Measurements from ENCODE around the gene CREB5.

Gene CREB5

GRCh38 chr7:28528899-28529298 lies 116.6 kb downstream of the CREB5 start:
- no peaks in the 10 kb centered on the region for H3K27me3 ChIP-seq (ENCODE audit: control insufficient read depth, insufficient read depth, low read length)
- peaks cover 8% of the 10 kb centered on the region for H3K4me1 ChIP-seq (ENCODE audit: control insufficient read depth, insufficient read depth, low read length)
- no peaks in the 10 kb centered on the region for H3K9me3 ChIP-seq (ENCODE audit: control insufficient read depth, insufficient read depth, low read length)
- H3K4me3 ChIP-seq (ENCODE audit: low read depth, low read length): no peak overlapping the region
- no peak overlapping the region for H3K9ac ChIP-seq (ENCODE audit: low read depth, low read length)
- no peaks in the 10 kb centered on the region for H3K36me3 ChIP-seq (ENCODE audit: control insufficient read depth, insufficient read depth, low read length)

GRCh38 chr7:28529755-28530154 lies 117.4 kb downstream of the CREB5 start:
- no peaks in the 10 kb centered on the region for H3K27me3 ChIP-seq (ENCODE audit: control insufficient read depth, insufficient read depth, low read length)
- no peak overlapping the region for H3K4me3 ChIP-seq (ENCODE audit: low read depth, low read length)

GRCh38 chr7:28530175-28530802 lies 118.0 kb downstream of the CREB5 start:
- Histone ChIP-seq H3K9me3 (ENCODE audit: control insufficient read depth, insufficient read depth, low read length) (no peaks in the 10 kb centered on the region), H3K27me3 (ENCODE audit: control insufficient read depth, insufficient read depth, low read length) (no peaks in the 10 kb centered on the region), H3K4me3 (ENCODE audit: low read depth, low read length) (no peak overlapping the region), H3K9ac (ENCODE audit: low read depth, low read length) (no peak overlapping the region), H3K4me1 (ENCODE audit: control insufficient read depth, insufficient read depth, low read length) (peaks cover 8% of the 10 kb centered on the region), H3K36me3 (ENCODE audit: control insufficient read depth, insufficient read depth, low read length) (no peaks in the 10 kb centered on the region)

More at GRCh38 chr7:28529755-28530154, 117.4 kb downstream of the CREB5 start:
- no peak overlapping the region for H3K9ac ChIP-seq (ENCODE audit: low read depth, low read length)
- H3K4me1 ChIP-seq (ENCODE audit: control insufficient read depth, insufficient read depth, low read length): peaks cover 8% of the 10 kb centered on the region
- H3K36me3 ChIP-seq (ENCODE audit: control insufficient read depth, insufficient read depth, low read length): no peaks in the 10 kb centered on the region
- H3K9me3 ChIP-seq (ENCODE audit: control insufficient read depth, insufficient read depth, low read length): no peaks in the 10 kb centered on the region

GRCh38 chr7:28530803-28531175 lies 118.5 kb downstream of the CREB5 start:
- no peaks in the 10 kb centered on the region for H3K27me3 ChIP-seq (ENCODE audit: control insufficient read depth, insufficient read depth, low read length)
- no peak overlapping the region for H3K9ac ChIP-seq (ENCODE audit: low read depth, low read length)
- peaks cover 8% of the 10 kb centered on the region for H3K4me1 ChIP-seq (ENCODE audit: control insufficient read depth, insufficient read depth, low read length)
- H3K36me3 ChIP-seq (ENCODE audit: control insufficient read depth, insufficient read depth, low read length): no peaks in the 10 kb centered on the region
- H3K4me3 ChIP-seq (ENCODE audit: low read depth, low read length): no peak overlapping the region
- H3K9me3 ChIP-seq (ENCODE audit: control insufficient read depth, insufficient read depth, low read length): no peaks in the 10 kb centered on the region

GRCh38 chr7:28531291-28531690 lies 119.0 kb downstream of the CREB5 start:
- peaks cover 8% of the 10 kb centered on the region for H3K4me1 ChIP-seq (ENCODE audit: control insufficient read depth, insufficient read depth, low read length)
- H3K9ac ChIP-seq (ENCODE audit: low read depth, low read length): no peak overlapping the region
- no peak overlapping the region for H3K4me3 ChIP-seq (ENCODE audit: low read depth, low read length)
- H3K36me3 ChIP-seq (ENCODE audit: control insufficient read depth, insufficient read depth, low read length): no peaks in the 10 kb centered on the region
- H3K27me3 ChIP-seq (ENCODE audit: control insufficient read depth, insufficient read depth, low read length): no peaks in the 10 kb centered on the region
- H3K9me3 ChIP-seq (ENCODE audit: control insufficient read depth, insufficient read depth, low read length): no peaks in the 10 kb centered on the region

- Histone ChIP-seq H3K36me3 (ENCODE audit: control insufficient read depth, insufficient read depth, low read length) (no peaks in the 10 kb centered on the region), H3K4me3 (ENCODE audit: low read depth, low read length) (no peak overlapping the region), H3K9me3 (ENCODE audit: control insufficient read depth, insufficient read depth, low read length) (no peaks in the 10 kb centered on the region), H3K4me1 (ENCODE audit: control insufficient read depth, insufficient read depth, low read length) (peaks cover 8% of the 10 kb centered on the region), H3K9ac (ENCODE audit: low read depth, low read length) (no peak overlapping the region), H3K27me3 (ENCODE audit: control insufficient read depth, insufficient read depth, low read length) (no peaks in the 10 kb centered on the region)
These were observed 119.9 kb downstream of the CREB5 start for GRCh38 chr7:28532181-28532580.

- Histone ChIP-seq H3K4me3 (ENCODE audit: low read depth, low read length) (no peak overlapping the region), H3K4me1 (ENCODE audit: control insufficient read depth, insufficient read depth, low read length) (peaks cover 8% of the 10 kb centered on the region), H3K27me3 (ENCODE audit: control insufficient read depth, insufficient read depth, low read length) (no peaks in the 10 kb centered on the region), H3K9ac (ENCODE audit: low read depth, low read length) (no peak overlapping the region), H3K9me3 (ENCODE audit: control insufficient read depth, insufficient read depth, low read length) (no peaks in the 10 kb centered on the region), H3K36me3 (ENCODE audit: control insufficient read depth, insufficient read depth, low read length) (no peaks in the 10 kb centered on the region)
These were observed 120.9 kb downstream of the CREB5 start for GRCh38 chr7:28533267-28533666.

- H3K9ac ChIP-seq (ENCODE audit: low read depth, low read length): no peak overlapping the region
- no peaks in the 10 kb centered on the region for H3K9me3 ChIP-seq (ENCODE audit: control insufficient read depth, insufficient read depth, low read length)
- H3K27me3 ChIP-seq (ENCODE audit: control insufficient read depth, insufficient read depth, low read length): no peaks in the 10 kb centered on the region
- H3K4me1 ChIP-seq (ENCODE audit: control insufficient read depth, insufficient read depth, low read length): peaks cover 8% of the 10 kb centered on the region
- no peaks in the 10 kb centered on the region for H3K36me3 ChIP-seq (ENCODE audit: control insufficient read depth, insufficient read depth, low read length)
- no peak overlapping the region for H3K4me3 ChIP-seq (ENCODE audit: low read depth, low read length)
These were observed 121.6 kb downstream of the CREB5 start for GRCh38 chr7:28533731-28534531.

GRCh38 chr7:28536259-28536658 lies 123.9 kb downstream of the CREB5 start:
- no peaks in the 10 kb centered on the region for H3K36me3 ChIP-seq (ENCODE audit: control insufficient read depth, insufficient read depth, low read length)
- no peak overlapping the region for H3K9ac ChIP-seq (ENCODE audit: low read depth, low read length)
- no peaks in the 10 kb centered on the region for H3K27me3 ChIP-seq (ENCODE audit: control insufficient read depth, insufficient read depth, low read length)
- no peaks in the 10 kb centered on the region for H3K9me3 ChIP-seq (ENCODE audit: control insufficient read depth, insufficient read depth, low read length)
- peaks cover 1% of the 10 kb centered on the region for H3K4me1 ChIP-seq (ENCODE audit: control insufficient read depth, insufficient read depth, low read length)
- no peak overlapping the region for H3K4me3 ChIP-seq (ENCODE audit: low read depth, low read length)

- no peak overlapping the region for H3K9ac ChIP-seq (ENCODE audit: low read depth, low read length)
- H3K27me3 ChIP-seq (ENCODE audit: control insufficient read depth, insufficient read depth, low read length): no peaks in the 10 kb centered on the region
- H3K36me3 ChIP-seq (ENCODE audit: control insufficient read depth, insufficient read depth, low read length): no peaks in the 10 kb centered on the region
- no peaks in the 10 kb centered on the region for H3K4me1 ChIP-seq (ENCODE audit: control insufficient read depth, insufficient read depth, low read length)
- H3K4me3 ChIP-seq (ENCODE audit: low read depth, low read length): no peak overlapping the region
- no peaks in the 10 kb centered on the region for H3K9me3 ChIP-seq (ENCODE audit: control insufficient read depth, insufficient read depth, low read length)
These were observed 127.1 kb downstream of the CREB5 start for GRCh38 chr7:28539289-28539981.

- H3K4me1 ChIP-seq (ENCODE audit: control insufficient read depth, insufficient read depth, low read length): no peaks in the 10 kb centered on the region
- H3K27me3 ChIP-seq (ENCODE audit: control insufficient read depth, insufficient read depth, low read length): no peaks in the 10 kb centered on the region
- H3K4me3 ChIP-seq (ENCODE audit: low read depth, low read length): no peak overlapping the region
- no peaks in the 10 kb centered on the region for H3K9me3 ChIP-seq (ENCODE audit: control insufficient read depth, insufficient read depth, low read length)
- H3K9ac ChIP-seq (ENCODE audit: low read depth, low read length): no peak overlapping the region
- H3K36me3 ChIP-seq (ENCODE audit: control insufficient read depth, insufficient read depth, low read length): no peaks in the 10 kb centered on the region
These were observed 130.1 kb downstream of the CREB5 start for GRCh38 chr7:28542410-28542809.

Data from iPS-15b (cell line).